Measurements from ENCODE around the gene SLC24A4. TPM values are rescaled to one million over a fixed set of nuclear protein-coding genes. Genes with fewer than 3 reads are reported as not detected.

Gene SLC24A4
- total RNA-seq, 1 experiment from 2014 or later, result not detected

- ATAC-seq, result no peak; the same call in 1 of the 2 replicates
These were observed 28.5 kb upstream of the SLC24A4 start for GRCh38 chr14:92294506-92294905.

More at GRCh38 chr14:92294506-92294905, 28.5 kb upstream of the SLC24A4 start:
- TF ChIP-seq EZH2 (IDR thresholded peaks at IDR 0.05) (no peak), ELF1 (IDR thresholded peaks at IDR 0.05; ENCODE audit: borderline replicate concordance, low read depth) (no peak), POLR2A (IDR thresholded peaks at IDR 0.05; ENCODE audit: borderline replicate concordance, extremely low read depth, insufficient read depth, insufficient read length) (no peak), EGR1 (IDR thresholded peaks at IDR 0.05; ENCODE audit: low read depth) (no peak), REST (IDR thresholded peaks at IDR 0.05; ENCODE audit: low read depth) (no peak), SRF (IDR thresholded peaks at IDR 0.05; ENCODE audit: low read depth) (no peak), ZNF274 (IDR thresholded peaks at IDR 0.05; ENCODE audit: low read depth, low read length) (no peak), CBX3 (IDR thresholded peaks at IDR 0.05; ENCODE audit: low read depth) (no peak), TCF7L2 (IDR thresholded peaks at IDR 0.05; ENCODE audit: borderline replicate concordance, extremely low read depth, insufficient read depth, insufficient read length) (no peak), CEBPB (IDR thresholded peaks at IDR 0.05; ENCODE audit: low read depth) (no peak), FOSL1 (IDR thresholded peaks at IDR 0.05; ENCODE audit: low read depth) (no peak), SIN3A (IDR thresholded peaks at IDR 0.05; ENCODE audit: low read depth) (no peak), POLR2AphosphoS5 (IDR thresholded peaks at IDR 0.05; ENCODE audit: low read depth, low read length) (no peak), EZH2phosphoT487 (IDR thresholded peaks at IDR 0.05; ENCODE audit: borderline replicate concordance) (no peak)
- no peaks in the 10 kb centered on the region for H4K20me1 ChIP-seq (ENCODE audit: insufficient read depth)
- POLR2A ChIA-PET, result no interaction called here
- no peak overlapping the region for H2AFZ ChIP-seq (ENCODE audit: low read depth, low read length, poor library complexity, severe bottlenecking)
- H3K27me3 ChIP-seq (ENCODE audit: insufficient read depth, low read length), result peaks cover 14% of the 10 kb centered on the region; the same call in 1 of the 2 replicates
- RAD21 ChIA-PET (ENCODE audit: low non-redundant PET in 1 of 2, low total read pairs in 2 of 2, uncharacterized antibody in 2 of 2, unreplicated experiment in 2 of 2), result no interaction called here
- no peak overlapping the region for H3K4me2 ChIP-seq (ENCODE audit: low read length)
- no peaks in the 10 kb centered on the region for H3K9me2 ChIP-seq (ENCODE audit: insufficient read depth)
- no peaks in the 10 kb centered on the region for H3K9me3 ChIP-seq (ENCODE audit: control insufficient read depth in 1 of 2, insufficient read depth in 1 of 2, low read depth in 1 of 2, low read length in 2 of 2)
- no peak overlapping the region for H3K4me3 ChIP-seq (replicated peaks in 1 of 2; ENCODE audit: low read depth in 1 of 2, low read length in 2 of 2)
- CTCF ChIA-PET, result no interaction called here
- intact Hi-C loops (cut with micrococcal nuclease), result no loop called here
- DNase-seq (ENCODE audit: low read depth, low spot score), result no peak
- no peak overlapping the region for H3K27ac ChIP-seq (ENCODE audit: low read depth, low read length)
- H3K9ac ChIP-seq (ENCODE audit: low read length), result no peak overlapping the region
- H3K79me2 ChIP-seq (ENCODE audit: insufficient read depth, low read length), result no peaks in the 10 kb centered on the region
- BruUV-seq (replicated peaks), result no TSS peak
- H3K36me3 ChIP-seq (ENCODE audit: control insufficient read depth in 1 of 2, insufficient read depth in 2 of 2, low read length in 2 of 2), result no peaks in the 10 kb centered on the region
- no peaks in the 10 kb centered on the region for H3K4me1 ChIP-seq (ENCODE audit: control insufficient read depth in 1 of 2, insufficient read depth in 2 of 2, low read length in 2 of 2)
